HFF-Myc (cell line): ENCODE data around the gene ARPC1B.

Source experiments
- DNase-seq: peaks from one replicate; pipeline ENCODE4 v3.0.0-alpha.2; 2011; ENCODE audit warnings: low read depth; ENCODE audit errors: extremely low read depth
- H3K4me3 ChIP-seq: replicated peaks from 2 replicates; pipeline ENCODE4 v1.5.1; 2011; ENCODE audit warnings: low read depth, mild to moderate bottlenecking, control low read depth, low read length
- TF ChIP-seq, protein P1 (sequence below): IDR thresholded peaks from 2 replicates; pipeline ENCODE4 v1.5.1; 2012; ENCODE audit warnings: mild to moderate bottlenecking, low read depth, low read length, control low read depth; ENCODE audit errors: missing control alignments

Gene ARPC1B

DNA sequence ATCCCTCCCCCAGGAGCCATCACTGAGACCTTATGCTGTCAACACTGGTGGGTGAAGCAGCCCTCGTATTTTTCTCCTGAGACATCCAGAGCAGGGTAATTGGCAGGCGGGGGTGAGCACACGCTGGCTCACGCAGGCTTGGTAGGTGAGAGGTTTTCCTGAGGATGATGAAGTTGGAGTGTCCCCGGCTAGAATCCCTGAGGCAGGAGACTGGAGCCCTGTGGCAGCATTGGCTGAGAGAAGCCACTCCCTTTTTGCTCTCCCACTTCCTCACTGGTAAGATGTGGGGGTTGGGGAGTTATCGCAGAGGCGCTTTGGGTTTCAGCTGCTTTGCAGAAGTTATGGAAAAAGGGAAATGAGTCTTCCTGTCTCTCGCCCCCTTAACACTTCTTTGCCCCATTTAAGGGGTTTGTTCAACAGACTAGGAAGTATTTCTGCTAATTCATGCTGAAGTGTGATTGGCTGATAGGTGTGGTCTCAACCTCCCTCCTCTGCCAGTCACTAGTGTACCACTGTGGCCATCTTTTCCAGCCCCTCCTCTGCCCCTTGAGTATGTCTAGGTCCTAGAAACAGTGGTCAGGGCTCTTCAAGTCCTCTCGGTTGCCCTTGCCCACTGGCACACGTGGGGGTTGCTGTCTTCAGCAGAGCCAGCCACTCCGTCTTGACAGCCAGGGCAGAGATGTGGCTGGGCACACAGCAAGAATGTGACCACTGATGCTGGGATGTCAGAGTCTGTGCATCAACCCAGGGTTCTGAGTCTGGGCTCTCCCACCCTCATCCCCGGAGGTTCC, 5.7 kb downstream of the ARPC1B start:
- TF ChIP-seq, protein P1, sequence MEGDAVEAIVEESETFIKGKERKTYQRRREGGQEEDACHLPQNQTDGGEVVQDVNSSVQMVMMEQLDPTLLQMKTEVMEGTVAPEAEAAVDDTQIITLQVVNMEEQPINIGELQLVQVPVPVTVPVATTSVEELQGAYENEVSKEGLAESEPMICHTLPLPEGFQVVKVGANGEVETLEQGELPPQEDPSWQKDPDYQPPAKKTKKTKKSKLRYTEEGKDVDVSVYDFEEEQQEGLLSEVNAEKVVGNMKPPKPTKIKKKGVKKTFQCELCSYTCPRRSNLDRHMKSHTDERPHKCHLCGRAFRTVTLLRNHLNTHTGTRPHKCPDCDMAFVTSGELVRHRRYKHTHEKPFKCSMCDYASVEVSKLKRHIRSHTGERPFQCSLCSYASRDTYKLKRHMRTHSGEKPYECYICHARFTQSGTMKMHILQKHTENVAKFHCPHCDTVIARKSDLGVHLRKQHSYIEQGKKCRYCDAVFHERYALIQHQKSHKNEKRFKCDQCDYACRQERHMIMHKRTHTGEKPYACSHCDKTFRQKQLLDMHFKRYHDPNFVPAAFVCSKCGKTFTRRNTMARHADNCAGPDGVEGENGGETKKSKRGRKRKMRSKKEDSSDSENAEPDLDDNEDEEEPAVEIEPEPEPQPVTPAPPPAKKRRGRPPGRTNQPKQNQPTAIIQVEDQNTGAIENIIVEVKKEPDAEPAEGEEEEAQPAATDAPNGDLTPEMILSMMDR: no peak
- DNase-seq: no peak
- H3K4me3 ChIP-seq: peak overlapping the region; percentile 23

DNA sequence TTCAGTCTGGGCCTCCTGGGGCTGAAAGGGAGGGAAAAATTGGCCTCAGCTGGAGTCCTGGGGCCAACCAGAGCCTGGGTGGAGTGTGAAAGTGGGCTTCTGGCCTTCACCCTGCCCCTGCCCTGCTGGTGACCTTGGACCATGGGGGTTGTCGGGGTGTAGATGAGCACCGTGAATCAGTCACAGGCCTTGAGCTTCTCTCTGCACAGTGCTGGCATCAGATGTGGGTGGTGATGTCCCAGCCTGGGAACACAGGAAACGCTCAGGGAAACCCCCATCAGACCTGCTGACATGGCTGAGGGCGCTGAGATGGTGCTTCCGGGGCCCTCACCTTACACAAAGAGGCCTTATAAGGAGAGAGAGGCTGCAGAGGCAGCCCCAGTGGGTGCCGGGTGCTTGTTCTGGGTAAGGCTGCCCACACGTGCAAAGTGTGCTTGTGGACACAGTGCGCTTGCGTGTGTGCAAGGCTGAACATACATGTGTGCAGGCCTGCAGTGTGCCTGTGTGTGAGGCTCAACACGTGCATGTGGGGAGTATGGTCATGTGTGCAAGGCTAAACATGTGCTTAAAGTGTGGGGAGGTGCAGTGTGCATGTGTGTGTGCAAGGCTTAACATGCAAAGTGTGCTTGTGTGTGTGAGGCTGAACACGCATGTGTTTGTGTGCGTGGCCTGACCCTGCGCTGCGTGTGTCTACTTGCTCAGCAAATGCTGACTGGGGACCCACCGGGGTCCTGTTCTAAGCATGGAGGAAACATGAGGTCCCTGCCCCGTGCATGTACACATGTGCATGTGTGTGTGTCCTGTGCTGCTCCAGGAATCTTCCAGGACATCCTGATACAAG, 6.5 kb downstream of the ARPC1B start:
- TF ChIP-seq, protein P1: no peak
- DNase-seq: no peak
- H3K4me3 ChIP-seq: no peak overlapping the region

DNA sequence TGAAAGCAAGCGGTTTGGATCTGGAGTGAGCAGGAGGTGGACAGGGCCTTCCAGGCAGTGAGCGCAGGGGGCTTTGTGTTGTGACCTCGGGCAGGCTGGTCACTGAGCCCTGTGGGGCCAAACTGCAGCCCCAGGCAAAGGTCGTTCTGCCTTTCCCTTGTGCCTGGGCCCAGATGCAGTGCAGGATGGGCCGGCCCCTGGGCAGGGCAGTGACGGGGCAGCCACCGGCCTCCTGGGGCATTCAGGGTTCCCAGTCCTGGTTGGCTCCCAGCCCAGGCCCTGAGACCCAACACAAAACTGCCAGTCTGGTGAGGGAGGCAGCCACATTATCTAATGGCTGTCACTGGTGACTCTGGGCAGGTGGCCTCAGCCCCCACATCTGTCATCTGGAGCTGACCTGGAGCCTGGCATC, 7.1 kb downstream of the ARPC1B start:
- no peak overlapping the region for H3K4me3 ChIP-seq
- TF ChIP-seq, protein P1: no peak
- DNase-seq: no peak

DNA sequence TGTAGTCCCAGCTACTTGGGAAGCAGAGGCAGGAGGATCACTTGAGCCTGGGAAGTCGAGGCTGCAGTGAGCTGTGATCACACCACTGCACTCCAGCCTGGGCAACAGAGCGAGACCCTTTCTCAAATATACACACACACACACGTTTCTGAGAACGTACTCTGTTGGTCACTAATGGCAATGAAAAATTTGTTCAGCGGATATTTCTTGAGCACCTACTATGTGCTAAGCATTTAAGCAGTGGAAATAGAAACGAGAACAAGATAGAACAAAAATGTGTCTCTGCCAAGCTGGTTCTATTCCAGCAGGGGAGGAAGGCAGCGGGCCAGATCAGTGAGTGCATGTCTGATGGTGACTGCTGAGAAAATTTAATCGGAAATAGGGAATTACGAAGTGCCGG, 8.7 kb downstream of the ARPC1B start:
- TF ChIP-seq, protein P1: no peak
- no peak for DNase-seq
- no peak overlapping the region for H3K4me3 ChIP-seq

DNA sequence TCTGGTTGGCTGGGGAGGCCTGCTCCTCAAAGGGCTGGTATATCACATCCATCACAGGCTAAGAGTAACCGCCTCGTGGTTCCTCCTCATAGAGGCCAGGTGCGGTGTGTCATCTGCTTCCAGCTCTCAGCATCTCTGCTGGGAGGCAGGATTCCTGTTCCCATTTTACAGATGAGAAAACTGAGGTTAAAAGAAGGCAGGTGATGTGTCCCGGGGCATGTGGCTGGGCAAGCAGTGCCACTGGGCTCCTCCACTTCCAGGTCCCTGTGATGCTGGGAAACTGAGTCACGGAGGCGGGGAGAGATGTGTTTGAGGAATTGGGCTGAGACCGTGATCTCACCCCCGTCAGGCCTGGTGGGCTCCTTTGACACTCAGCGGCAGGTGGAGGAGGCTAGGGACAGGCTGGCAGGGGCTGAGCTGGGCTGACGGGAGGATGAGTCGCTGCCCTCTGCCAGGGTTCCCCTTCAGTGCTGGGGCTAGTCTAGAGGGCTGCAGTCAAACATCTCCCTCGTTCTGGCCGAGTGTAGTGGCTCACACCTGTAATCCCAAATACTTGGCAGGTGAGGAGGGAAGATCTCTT, 9.4 kb downstream of the ARPC1B start:
- TF ChIP-seq, protein P1: no peak
- no peak overlapping the region for H3K4me3 ChIP-seq
- DNase-seq: no peak

DNA sequence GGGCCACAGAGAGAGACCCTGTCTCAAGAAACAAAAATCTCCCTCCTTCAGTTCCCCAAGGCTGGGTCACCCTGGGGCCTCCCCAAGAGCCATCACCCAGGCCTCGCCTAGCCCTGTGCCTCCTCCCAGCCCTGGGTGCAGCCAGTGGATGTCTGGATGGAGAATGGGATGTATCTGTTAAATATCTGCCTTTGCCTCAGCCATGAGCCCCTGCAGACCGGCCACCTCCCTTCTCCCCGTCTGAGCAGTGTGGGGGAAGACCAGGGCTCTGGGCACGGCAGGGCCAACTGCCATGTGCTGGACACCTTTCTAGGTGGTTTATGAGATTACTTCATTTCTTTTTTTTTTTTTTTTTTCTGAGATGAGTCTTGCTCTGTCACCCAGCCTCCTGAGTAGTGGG, 10.0 kb downstream of the ARPC1B start:
- TF ChIP-seq, protein P1: no peak

More for the DNA sequence above, 10.0 kb downstream of the ARPC1B start:
- no peak overlapping the region for H3K4me3 ChIP-seq
- no peak for DNase-seq
